GM12878 (cell line): Measurements from ENCODE around the gene OR6Q1. TPM values are rescaled to one million over a fixed set of nuclear protein-coding genes. Genes with fewer than 3 reads are reported as not detected.

Source experiments
- ATAC-seq: fragments of 200-7000 bp; cut with Tn5 transposase; 3 replicates; pipeline ENCODE4 v1.9.1; 2020; ENCODE audit warnings: mild to moderate bottlenecking, moderate library complexity
- BruUV-seq: library from RNA; stranded (reverse); fragments of 400-500 nt; replicated peaks from 2 replicates; lab custom pipeline; 2021; lab: Mats Ljungman, UMichigan
- CTCF ChIA-PET: fragments of 300-600 bp; sonication (Branson Sonifier 250); formaldehyde crosslinking; extraction: SDS; loops from one replicate; lab custom pipeline; 2021; ENCODE audit warnings: inconsistent platforms; lab: Yijun Ruan, JAX
- POLR2A ChIA-PET: fragments of 350-600 bp; formaldehyde crosslinking; extraction: SDS; loops from one replicate; lab custom pipeline; 2021; ENCODE audit warnings: inconsistent platforms; lab: Charles Lee
- RAD21 ChIA-PET: fragments of 300-600 bp; sonication (Branson Sonifier 250); formaldehyde crosslinking; loops from one replicate; lab custom pipeline; 2023; ENCODE audit warnings: antibody characterized with exemption; ENCODE audit not compliant: unreplicated experiment; lab: Charles Lee
- SMC1A ChIA-PET: fragments of 300-600 bp; sonication (Branson Sonifier 250); formaldehyde crosslinking; loops from one replicate; lab custom pipeline; 2023; ENCODE audit not compliant: unreplicated experiment, uncharacterized antibody; lab: Charles Lee
- DNase-seq: peaks from one replicate; pipeline ENCODE4 v3.0.0-alpha.2; 2011; ENCODE audit warnings: low read depth, low spot score
- FAIRE-seq: peaks from 3 replicates; lab custom pipeline; 2011; peaks lifted over from hg19 to GRCh38; lab: Jason Lieb, UNC
- H2AFZ ChIP-seq: 2 replicates; pipeline ENCODE4 v1.6.0; 2011; ENCODE audit warnings: low read depth, low read length, control low read depth; ENCODE audit not compliant: control insufficient read depth
- H3K27ac ChIP-seq: 2 replicates; pipeline ENCODE4 v1.5.1; 2011; ENCODE audit warnings: control low read depth; ENCODE audit not compliant: control insufficient read depth, insufficient read depth
- H3K27me3 ChIP-seq, 2 experiments: replicated peaks in 1 of 2; 2 replicates each; pipeline versions ENCODE4 v1.6.0 to v1.6.1; 2011; ENCODE audit warnings: low read length in 1 of 2; ENCODE audit not compliant: control insufficient read depth in 2 of 2, insufficient read depth in 2 of 2
- H3K36me3 ChIP-seq, 2 experiments: 2 replicates each; pipeline ENCODE4 v1.5.1; 2011; ENCODE audit warnings: low read length in 1 of 2; ENCODE audit not compliant: control insufficient read depth in 2 of 2, insufficient read depth in 2 of 2
- H3K4me1 ChIP-seq: 2 replicates; pipeline ENCODE4 v1.6.1; 2011; ENCODE audit warnings: mild to moderate bottlenecking, low read length, moderate library complexity, mixed read lengths; ENCODE audit not compliant: control insufficient read depth, insufficient read depth
- H3K4me2 ChIP-seq: 2 replicates; pipeline ENCODE4 v1.6.0; 2011; ENCODE audit warnings: control low read depth; ENCODE audit not compliant: control insufficient read depth, insufficient read depth
- H3K4me3 ChIP-seq: fragments of 200-600 bp; sonication (generic); 2 replicates; pipeline ENCODE4 v1.5.1; 2016
- H3K79me2 ChIP-seq: 2 replicates; pipeline ENCODE4 v1.6.0; 2011; ENCODE audit warnings: low read length; ENCODE audit not compliant: control insufficient read depth, insufficient read depth
- H3K9ac ChIP-seq: 2 replicates; pipeline ENCODE4 v1.8.0; 2011; ENCODE audit warnings: low read length, control low read depth, mixed read lengths; ENCODE audit not compliant: control insufficient read depth, insufficient read depth
- H3K9me3 ChIP-seq: replicated peaks from 3 replicates; pipeline ENCODE4 v1.5.1; 2011; ENCODE audit warnings: mild to moderate bottlenecking, low read length; ENCODE audit not compliant: control insufficient read depth, insufficient read depth
- H4K20me1 ChIP-seq: 2 replicates; pipeline ENCODE4 v1.6.0; 2011; ENCODE audit not compliant: control insufficient read depth, insufficient read depth
- CEBPB ChIP-seq, 2 experiments: fragments of 150-350 bp in 1 of 2; IDR thresholded peaks; 2 replicates each; pipeline ENCODE4 v1.6.1; 2012 to 2014; ENCODE audit warnings: low read depth in 2 of 2, low read length in 2 of 2, borderline replicate concordance in 1 of 2, inconsistent platforms in 1 of 2
- CHD4 ChIP-seq: fragments of 200-600 bp; sonication (generic); IDR thresholded peaks from 2 replicates; pipeline ENCODE4 v1.6.1; 2016; ENCODE audit warnings: mild to moderate bottlenecking
- GABPA ChIP-seq: IDR thresholded peaks from 2 replicates; pipeline ENCODE4 v1.6.1; 2014; ENCODE audit warnings: antibody characterized with exemption, low read depth, mild to moderate bottlenecking, inconsistent platforms
- MEF2A ChIP-seq: IDR thresholded peaks from 2 replicates; pipeline ENCODE4 v1.6.1; 2011; ENCODE audit warnings: low read depth, mild to moderate bottlenecking, low read length, moderate library complexity; ENCODE audit not compliant: insufficient read depth
- NFYA ChIP-seq: IDR thresholded peaks from 2 replicates; pipeline ENCODE4 v1.6.1; 2011; ENCODE audit warnings: low read depth, mild to moderate bottlenecking, low read length, improper control_type of control experiment, borderline replicate concordance
- NRF1 ChIP-seq: conservative IDR thresholded peaks from 2 replicates; pipeline ENCODE4 v1.6.1; 2011; ENCODE audit warnings: mild to moderate bottlenecking, low read depth, low read length, improper control_type of control experiment
- POLR2AphosphoS2 ChIP-seq: IDR thresholded peaks from 2 replicates; pipeline ENCODE4 v1.6.1; 2011; ENCODE audit warnings: low read depth, mild to moderate bottlenecking, low read length, improper control_type of control experiment, moderate library complexity
- RAD51 ChIP-seq: fragments of 450-650 bp; IDR thresholded peaks from 2 replicates; pipeline ENCODE4 v1.6.1; 2016; ENCODE audit warnings: moderate library complexity, mild to moderate bottlenecking, inconsistent platforms
- SIX5 ChIP-seq: IDR thresholded peaks from 2 replicates; pipeline ENCODE4 v1.6.1; 2011; ENCODE audit warnings: mild to moderate bottlenecking, low read depth, low read length, moderate library complexity; ENCODE audit not compliant: severe bottlenecking
- SMARCA5 ChIP-seq: fragments of 450-650 bp; IDR thresholded peaks from 2 replicates; pipeline ENCODE4 v1.6.1; 2017; ENCODE audit warnings: mild to moderate bottlenecking
- STAT1 ChIP-seq: fragments of 450-650 bp; conservative IDR thresholded peaks from 2 replicates; pipeline ENCODE4 v1.6.1; 2014; ENCODE audit warnings: antibody characterized with exemption, mild to moderate bottlenecking
- YBX1 ChIP-seq: fragments of 450-650 bp; IDR thresholded peaks from 2 replicates; pipeline ENCODE4 v1.6.1; 2016; ENCODE audit warnings: antibody characterized with exemption
- ZNF622 ChIP-seq: fragments of 450-650 bp; IDR thresholded peaks from 2 replicates; pipeline ENCODE4 v1.6.1; 2017; ENCODE audit warnings: mild to moderate bottlenecking, inconsistent platforms
- ZSCAN29 ChIP-seq: fragments of 450-650 bp; IDR thresholded peaks from 2 replicates; pipeline ENCODE4 v1.6.1; 2017; ENCODE audit warnings: mild to moderate bottlenecking, moderate library complexity
- ZZZ3 ChIP-seq: IDR thresholded peaks from 2 replicates; pipeline ENCODE4 v1.6.1; 2011; ENCODE audit warnings: low read depth; ENCODE audit not compliant: control insufficient read depth, insufficient read length
- WGBS: methylation state at CpG from one replicate; pipeline ENCODE4 v1.1.6; 2016; ENCODE audit warnings: low lambda C conversion rate; ENCODE audit not compliant: insufficient replicate concordance, insufficient coverage; ENCODE audit errors: missing lambda C conversion rate; 5-methylcytosine and 5-hydroxymethylcytosine counted together
- in situ Hi-C: fragments of 300-500 bp; cut with MboI; formaldehyde crosslinking; loops from 9 replicates; pipeline ENCODE4 v1.14.3; 2018; ENCODE audit warnings: mixed read lengths
- intact Hi-C: fragments of 100-400 bp; cut with micrococcal nuclease; formaldehyde crosslinking; loops from one replicate; pipeline ENCODE4 v1.14.2; 2022; ENCODE audit not compliant: unreplicated experiment
- polyA plus RNA-seq, 11 experiments: library from polyadenylated mRNA; depleted of rRNA in 4 of 11; unstranded in 6 of 11; stranded (reverse) in 5 of 11; fragments of >200 nt; fragmentation: Nextera tagmentation in 4 of 11; fragmentation: Illumina TruSeq in 1 of 11; extraction: Ambion mirVana in 4 of 11; extraction: Trizol in 1 of 11; gene quantifications; 1 replicate in 1 of 11; 2 replicates in 10 of 11; pipeline versions ENCODE4 v1.2.1 to v1.2.3, GENCODE V29; 2011 to 2016; ENCODE audit warnings: inconsistent platforms in 2 of 11, missing spikeins in 2 of 11, low read depth in 1 of 11
- total RNA-seq, 4 experiments: library from RNA; depleted of rRNA in 3 of 4; stranded (reverse); fragments of >200 nt in 3 of 4; fragmentation: Illumina TruSeq in 1 of 4; extraction: Trizol in 1 of 4; gene quantifications; 2 replicates each; pipeline versions ENCODE4 v1.2.1 to v1.2.3, GENCODE V29; 2013 to 2021
- TF ChIP-seq, protein P1 (sequence below): fragments of 450-650 bp; IDR thresholded peaks from 2 replicates; pipeline ENCODE4 v1.6.1; 2016; ENCODE audit warnings: mild to moderate bottlenecking, moderate library complexity, borderline replicate concordance
- TF ChIP-seq, protein P2 (sequence below): fragments of 450-650 bp; conservative IDR thresholded peaks from 2 replicates; pipeline ENCODE4 v1.6.1; 2017; ENCODE audit warnings: mild to moderate bottlenecking, moderate library complexity

Gene OR6Q1
- total and polyA plus RNA-seq, 10 of the 15 experiments (the other 5 are each of a cell fraction or from before 2014, with no cell fraction given) = not detected

DNA sequence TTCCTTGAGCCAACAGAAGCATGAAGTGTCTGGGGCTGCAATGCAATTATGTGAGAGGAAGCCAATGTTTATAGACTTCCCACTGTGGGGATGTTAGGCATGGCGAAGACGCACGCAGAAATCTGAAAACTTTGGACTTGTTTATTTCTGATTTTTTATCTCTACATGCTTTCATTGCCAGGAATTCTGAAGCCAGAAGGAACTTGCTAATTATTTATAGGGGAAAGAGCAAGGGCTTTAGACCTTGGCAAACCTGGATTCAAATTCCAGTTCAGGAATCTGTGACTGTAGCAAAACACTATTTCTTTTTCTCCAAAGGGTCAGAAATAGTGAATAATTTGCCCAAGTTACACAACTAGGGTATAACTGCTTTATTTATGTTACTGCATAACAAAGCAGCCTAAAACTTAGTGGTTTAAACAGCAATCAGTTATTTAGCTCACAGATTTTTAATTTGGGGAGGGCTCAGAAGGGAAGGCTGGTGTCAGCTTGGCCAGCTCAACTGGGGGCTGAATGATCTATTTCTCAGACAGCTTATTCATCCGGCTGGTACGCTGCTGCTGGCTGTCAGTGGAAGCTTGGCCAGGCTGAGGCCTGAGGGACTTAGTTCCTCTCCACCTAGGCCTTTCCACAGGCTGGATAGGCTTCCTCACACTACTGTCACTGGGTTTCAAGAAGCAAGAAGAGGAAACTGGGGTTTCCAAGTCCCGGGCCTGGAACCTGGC lies 1.9 kb upstream of the OR6Q1 start:
- ATAC-seq (no peak), FAIRE-seq (no peak), DNase-seq (no peak)
- no peaks in the 10 kb centered on the region for H3K36me3 ChIP-seq
- no peaks in the 10 kb centered on the region for H3K9me3 ChIP-seq
- no peak overlapping the region for H2AFZ ChIP-seq
- H3K27me3 ChIP-seq = no peaks in the 10 kb centered on the region
- no peaks in the 10 kb centered on the region for H4K20me1 ChIP-seq
- no peaks in the 10 kb centered on the region for H3K4me1 ChIP-seq
- no peak overlapping the region for H3K4me3 ChIP-seq
- no peak for TF ChIP-seq CEBPB (IDR thresholded peaks at IDR 0.05; ENCODE audit: borderline replicate concordance in 1 of 2, low read depth in 2 of 2, low read length in 2 of 2)
- no peak for TF ChIP-seq MEF2A
- no peak for TF ChIP-seq ZNF622
- no peak for TF ChIP-seq SIX5
- no peak for TF ChIP-seq ZZZ3
- TF ChIP-seq, protein P1, sequence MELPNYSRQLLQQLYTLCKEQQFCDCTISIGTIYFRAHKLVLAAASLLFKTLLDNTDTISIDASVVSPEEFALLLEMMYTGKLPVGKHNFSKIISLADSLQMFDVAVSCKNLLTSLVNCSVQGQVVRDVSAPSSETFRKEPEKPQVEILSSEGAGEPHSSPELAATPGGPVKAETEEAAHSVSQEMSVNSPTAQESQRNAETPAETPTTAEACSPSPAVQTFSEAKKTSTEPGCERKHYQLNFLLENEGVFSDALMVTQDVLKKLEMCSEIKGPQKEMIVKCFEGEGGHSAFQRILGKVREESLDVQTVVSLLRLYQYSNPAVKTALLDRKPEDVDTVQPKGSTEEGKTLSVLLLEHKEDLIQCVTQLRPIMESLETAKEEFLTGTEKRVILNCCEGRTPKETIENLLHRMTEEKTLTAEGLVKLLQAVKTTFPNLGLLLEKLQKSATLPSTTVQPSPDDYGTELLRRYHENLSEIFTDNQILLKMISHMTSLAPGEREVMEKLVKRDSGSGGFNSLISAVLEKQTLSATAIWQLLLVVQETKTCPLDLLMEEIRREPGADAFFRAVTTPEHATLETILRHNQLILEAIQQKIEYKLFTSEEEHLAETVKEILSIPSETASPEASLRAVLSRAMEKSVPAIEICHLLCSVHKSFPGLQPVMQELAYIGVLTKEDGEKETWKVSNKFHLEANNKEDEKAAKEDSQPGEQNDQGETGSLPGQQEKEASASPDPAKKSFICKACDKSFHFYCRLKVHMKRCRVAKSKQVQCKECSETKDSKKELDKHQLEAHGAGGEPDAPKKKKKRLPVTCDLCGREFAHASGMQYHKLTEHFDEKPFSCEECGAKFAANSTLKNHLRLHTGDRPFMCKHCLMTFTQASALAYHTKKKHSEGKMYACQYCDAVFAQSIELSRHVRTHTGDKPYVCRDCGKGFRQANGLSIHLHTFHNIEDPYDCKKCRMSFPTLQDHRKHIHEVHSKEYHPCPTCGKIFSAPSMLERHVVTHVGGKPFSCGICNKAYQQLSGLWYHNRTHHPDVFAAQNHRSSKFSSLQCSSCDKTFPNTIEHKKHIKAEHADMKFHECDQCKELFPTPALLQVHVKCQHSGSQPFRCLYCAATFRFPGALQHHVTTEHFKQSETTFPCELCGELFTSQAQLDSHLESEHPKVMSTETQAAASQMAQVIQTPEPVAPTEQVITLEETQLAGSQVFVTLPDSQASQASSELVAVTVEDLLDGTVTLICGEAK = no peak
- TF ChIP-seq NRF1 = no peak
- TF ChIP-seq ZSCAN29 = no peak
- no peak for TF ChIP-seq STAT1
- no peak for TF ChIP-seq GABPA
- TF ChIP-seq YBX1 = no peak
- no peak for TF ChIP-seq RAD51
- TF ChIP-seq NFYA = no peak
- TF ChIP-seq, protein P2, sequence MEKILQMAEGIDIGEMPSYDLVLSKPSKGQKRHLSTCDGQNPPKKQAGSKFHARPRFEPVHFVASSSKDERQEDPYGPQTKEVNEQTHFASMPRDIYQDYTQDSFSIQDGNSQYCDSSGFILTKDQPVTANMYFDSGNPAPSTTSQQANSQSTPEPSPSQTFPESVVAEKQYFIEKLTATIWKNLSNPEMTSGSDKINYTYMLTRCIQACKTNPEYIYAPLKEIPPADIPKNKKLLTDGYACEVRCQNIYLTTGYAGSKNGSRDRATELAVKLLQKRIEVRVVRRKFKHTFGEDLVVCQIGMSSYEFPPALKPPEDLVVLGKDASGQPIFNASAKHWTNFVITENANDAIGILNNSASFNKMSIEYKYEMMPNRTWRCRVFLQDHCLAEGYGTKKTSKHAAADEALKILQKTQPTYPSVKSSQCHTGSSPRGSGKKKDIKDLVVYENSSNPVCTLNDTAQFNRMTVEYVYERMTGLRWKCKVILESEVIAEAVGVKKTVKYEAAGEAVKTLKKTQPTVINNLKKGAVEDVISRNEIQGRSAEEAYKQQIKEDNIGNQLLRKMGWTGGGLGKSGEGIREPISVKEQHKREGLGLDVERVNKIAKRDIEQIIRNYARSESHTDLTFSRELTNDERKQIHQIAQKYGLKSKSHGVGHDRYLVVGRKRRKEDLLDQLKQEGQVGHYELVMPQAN = no peak
- no peak for TF ChIP-seq SMARCA5
- TF ChIP-seq CHD4 = no peak
- no peak for TF ChIP-seq POLR2AphosphoS2
- no peaks in the 10 kb centered on the region for H3K79me2 ChIP-seq
- no peak overlapping the region for H3K4me2 ChIP-seq
- ChIA-PET CTCF (no interaction called here), RAD21 (no interaction called here), SMC1A (no interaction called here), POLR2A (no interaction called here)
- no TSS peak for BruUV-seq
- H3K27ac ChIP-seq = no peak overlapping the region
- 67% methylated on average over 6 of the region's 6 CpGs for WGBS
- intact Hi-C loops = no loop called here
- in situ Hi-C loops = no loop called here
- no peak overlapping the region for H3K9ac ChIP-seq
